SU-DHL-6 (cell line): ENCODE results near the gene TMEM240.

Experiments
- EZH2phosphoT487 ChIP-seq: fragments of 200-600 bp; sonication (generic), shearing (Covaris generic); conservative IDR thresholded peaks from 2 replicates; pipeline ENCODE4 v1.6.1; 2018; ENCODE audit warnings: mild to moderate bottlenecking, antibody characterized with exemption, low read length, moderate library complexity, mixed read lengths
- TF ChIP-seq, protein P1 (sequence below): fragments of 200-600 bp; sonication (generic); IDR thresholded peaks from one replicate; pipeline ENCODE4 v1.5.1; 2017; ENCODE audit warnings: antibody characterized with exemption, mild to moderate bottlenecking, low read length, moderate library complexity; ENCODE audit not compliant: insufficient read depth, poor library complexity, severe bottlenecking

DNA sequence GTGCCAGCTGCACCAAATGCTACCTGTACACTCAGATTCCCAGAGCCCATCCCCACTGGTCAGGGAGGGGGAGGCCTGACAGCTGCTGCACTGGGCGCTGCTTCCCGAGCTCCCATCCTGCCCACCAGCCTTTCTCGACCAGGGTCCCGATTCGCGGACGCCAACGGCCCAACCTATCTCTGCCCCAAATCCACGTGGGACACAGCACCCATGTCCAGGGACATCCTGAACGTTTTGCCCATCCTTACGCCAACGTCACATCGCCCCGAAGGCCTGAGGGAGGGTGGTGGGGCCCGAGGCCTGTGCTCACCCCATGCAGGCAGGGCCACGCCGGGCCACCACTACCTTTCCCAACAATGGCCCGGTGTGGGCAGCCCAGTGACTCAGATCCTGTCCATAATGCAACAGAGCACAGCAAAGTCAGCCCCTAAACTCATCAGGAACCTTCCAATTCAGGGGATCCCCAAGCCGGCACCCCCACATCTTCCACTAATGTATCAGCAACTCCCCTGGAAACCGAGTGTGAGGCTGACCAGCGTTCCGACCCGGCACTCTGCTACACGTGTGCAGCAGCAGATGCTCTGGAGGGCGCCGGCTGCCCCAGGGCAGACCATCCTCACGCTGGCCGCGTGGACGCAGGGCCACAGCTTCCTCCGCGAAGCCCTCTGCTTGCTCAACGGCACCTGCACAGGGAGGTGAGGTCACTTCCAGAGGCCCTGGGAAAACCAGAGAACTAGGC is 11.3 kb upstream of the TMEM240 start:
- TF ChIP-seq, protein P1, sequence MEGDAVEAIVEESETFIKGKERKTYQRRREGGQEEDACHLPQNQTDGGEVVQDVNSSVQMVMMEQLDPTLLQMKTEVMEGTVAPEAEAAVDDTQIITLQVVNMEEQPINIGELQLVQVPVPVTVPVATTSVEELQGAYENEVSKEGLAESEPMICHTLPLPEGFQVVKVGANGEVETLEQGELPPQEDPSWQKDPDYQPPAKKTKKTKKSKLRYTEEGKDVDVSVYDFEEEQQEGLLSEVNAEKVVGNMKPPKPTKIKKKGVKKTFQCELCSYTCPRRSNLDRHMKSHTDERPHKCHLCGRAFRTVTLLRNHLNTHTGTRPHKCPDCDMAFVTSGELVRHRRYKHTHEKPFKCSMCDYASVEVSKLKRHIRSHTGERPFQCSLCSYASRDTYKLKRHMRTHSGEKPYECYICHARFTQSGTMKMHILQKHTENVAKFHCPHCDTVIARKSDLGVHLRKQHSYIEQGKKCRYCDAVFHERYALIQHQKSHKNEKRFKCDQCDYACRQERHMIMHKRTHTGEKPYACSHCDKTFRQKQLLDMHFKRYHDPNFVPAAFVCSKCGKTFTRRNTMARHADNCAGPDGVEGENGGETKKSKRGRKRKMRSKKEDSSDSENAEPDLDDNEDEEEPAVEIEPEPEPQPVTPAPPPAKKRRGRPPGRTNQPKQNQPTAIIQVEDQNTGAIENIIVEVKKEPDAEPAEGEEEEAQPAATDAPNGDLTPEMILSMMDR, result no peak
- TF ChIP-seq EZH2phosphoT487, result no peak
